NCI-H774 (cell line): ENCODE measurements around the gene POLR1C.
"Not testable (repeated sequence)": the region's sequence is repeated elsewhere in the genome, so short reads cannot be mapped to it uniquely, and the experiment has no call there.

Source experiments
- DNase-seq: peaks from one replicate; lab custom pipeline; 2025; lab: John Stamatoyannopoulos, UW

The POLR1C gene

DNA sequence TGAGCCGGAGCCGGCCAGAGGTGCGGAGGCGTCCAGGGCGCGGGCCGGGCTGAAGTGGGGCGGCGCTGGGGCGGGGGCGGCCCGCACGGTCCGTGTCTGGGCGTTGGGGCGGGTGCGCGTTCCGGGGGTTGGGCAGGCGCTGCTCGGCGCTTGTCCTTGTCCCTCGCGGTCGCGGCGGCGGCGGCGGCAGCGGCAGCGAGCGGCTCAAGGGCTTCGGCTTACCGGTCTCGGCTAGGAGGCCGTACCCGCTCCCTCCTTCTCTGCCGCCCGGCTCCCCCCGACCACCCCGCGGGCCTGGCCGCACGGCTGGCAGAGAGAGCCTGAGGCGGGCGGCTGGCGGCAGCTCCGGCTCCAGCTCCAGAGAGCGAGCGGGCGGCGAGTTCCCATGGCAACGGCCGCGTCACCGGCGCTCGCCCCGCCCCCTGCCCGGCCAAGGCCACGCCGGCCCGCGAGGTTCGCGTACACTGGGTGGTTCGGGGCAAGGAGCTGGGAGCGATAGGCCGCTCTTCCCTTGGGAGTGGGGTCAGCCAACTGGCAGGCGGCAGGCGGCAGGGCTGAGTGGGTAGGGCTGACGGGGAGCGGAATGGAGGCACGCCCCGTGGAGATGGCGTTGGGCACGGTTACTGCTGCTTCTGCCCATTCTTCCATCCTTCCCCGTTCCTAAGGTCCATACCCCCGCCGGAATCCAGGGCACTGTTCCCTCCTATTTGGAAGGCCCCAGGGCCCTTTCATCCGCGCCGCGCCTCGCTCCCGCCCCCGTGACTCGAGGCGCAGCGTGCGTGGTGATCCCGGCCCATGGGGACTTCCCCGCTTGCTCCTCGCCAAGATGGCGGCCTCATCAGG, 6.7 kb upstream of the POLR1C start, which contains the start of gene LRRC73:
TSS of gene LRRC73 (minus strand) at position 363 of the 843 bp plus-strand sequence. CDS start 561 bp downstream, outside the sequence.
- DNase-seq = peak; percentile 57

DNA sequence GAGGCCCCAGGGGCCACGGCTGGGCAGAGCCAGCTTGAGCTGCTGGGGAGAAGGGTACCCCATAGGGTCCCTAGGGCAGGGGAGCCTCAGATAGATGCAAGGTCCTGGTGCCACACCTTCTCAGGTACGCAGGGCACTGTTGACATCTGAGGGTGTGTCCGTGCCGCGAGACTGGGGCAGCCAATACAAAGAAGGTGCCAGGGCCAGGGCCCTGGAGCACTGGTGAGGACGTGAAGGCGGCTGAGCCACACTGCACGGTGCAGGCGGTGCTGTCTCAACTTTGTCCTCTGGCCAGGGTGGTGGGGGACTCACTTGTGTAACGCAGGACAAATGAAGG, 6.1 kb upstream of the POLR1C start:
- peak; percentile 13 for DNase-seq

DNA sequence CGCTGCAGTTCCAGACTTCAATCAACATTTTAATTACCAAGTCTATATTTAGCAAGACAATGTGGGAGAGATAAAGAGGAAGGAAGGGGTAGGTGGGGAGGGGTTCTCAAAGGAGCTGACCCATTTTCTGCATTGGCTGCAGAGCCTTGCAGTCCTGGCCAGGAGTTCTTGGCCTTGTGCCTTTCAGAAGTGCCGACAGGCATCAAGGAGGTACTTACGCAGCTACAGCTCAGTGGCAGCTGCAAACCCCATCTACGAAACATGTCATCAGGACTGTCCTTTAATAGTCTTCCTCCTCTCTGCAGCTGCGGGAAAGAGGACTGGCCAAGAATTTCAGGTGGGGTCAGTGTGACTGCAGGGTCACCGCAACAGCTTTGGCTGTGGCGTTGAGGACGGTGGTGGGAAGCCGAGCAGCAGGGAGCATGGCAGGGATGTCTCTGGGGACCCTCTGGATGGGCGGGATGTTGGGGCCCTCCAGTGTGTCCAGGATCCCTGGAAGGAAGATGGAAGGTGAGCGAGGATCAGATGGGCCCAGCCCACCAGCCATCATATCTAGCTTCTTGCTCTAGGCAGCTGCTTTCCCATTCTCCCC, 5.0 kb upstream of the POLR1C start:
- DNase-seq = no peak

DNA sequence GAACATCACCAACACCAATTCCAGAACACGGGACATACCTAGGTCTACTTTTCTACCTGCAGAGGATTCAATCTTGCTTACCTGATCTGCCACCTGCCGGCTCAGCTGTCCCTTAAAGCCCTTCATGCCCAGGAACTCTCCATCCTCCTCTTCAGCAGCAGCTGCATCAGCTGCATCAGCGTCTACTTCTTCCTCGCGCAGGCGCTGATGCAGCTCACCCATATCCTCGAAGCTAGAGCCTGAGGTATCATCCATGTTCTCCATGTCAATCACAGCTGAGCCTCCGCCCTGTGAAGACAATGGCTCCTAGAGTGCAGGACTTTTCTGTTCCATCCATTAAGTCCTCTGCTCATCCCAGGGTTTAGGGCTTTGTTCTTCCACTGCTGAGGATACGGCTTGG, 1.1 kb upstream of the POLR1C start:
- no peak for DNase-seq

DNA sequence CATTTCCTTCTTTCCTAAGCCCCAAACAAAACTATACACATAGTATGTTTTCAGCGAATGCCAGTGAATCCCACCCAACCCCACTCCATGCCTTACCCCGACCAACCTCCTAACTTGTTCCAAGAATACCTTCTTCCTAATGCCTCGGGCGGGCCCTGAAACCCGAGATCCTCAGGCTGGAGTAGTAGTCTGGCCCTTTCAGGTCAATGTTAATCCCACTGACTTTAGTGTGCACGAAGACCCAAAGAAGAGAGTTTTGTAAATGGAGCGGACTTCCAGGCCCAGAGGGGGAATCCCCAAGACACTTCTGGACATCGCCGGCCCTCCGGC, 557 bp upstream of the POLR1C start:
- no peak for DNase-seq

DNA sequence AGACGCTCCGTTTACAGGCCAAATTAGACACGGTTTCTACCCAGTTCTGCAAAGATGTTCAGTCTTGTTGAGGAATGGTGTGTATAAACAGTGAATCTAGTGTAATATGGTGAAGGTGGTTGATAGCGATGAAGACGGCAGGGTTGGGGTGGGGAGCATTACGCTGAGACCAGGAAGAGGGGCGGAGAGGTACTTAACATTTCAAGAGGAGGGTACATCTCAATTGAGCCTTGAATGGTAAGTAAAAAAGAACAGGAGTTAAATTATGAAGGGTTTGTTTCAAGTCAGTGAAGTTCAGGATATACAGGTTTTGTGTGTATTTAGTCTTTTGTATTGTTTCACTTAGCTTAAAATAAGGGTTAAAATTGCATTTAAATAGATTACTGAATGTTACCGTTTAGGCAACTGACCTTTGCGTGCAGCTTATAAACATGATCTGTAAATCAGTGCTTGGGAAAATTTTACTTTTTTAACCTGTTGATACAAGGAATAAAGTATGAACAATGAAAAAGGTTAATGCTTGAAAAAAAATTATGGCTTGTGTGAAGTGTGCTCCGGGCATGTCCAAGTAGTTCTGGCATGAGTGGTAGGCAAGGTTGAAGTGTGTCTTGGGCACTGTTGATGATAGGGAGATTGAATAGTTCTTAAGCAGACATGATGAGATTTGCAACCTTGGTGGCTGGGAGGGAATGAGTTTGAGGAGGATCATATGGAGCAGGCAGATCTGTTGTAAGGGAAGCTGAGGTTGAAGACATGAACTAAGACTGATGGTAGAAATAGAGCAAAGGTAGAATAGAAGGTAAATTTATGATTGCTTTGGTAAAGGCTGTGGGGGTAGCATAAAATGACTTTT, 842 bp downstream of the POLR1C start:
- DNase-seq = no peak

DNA sequence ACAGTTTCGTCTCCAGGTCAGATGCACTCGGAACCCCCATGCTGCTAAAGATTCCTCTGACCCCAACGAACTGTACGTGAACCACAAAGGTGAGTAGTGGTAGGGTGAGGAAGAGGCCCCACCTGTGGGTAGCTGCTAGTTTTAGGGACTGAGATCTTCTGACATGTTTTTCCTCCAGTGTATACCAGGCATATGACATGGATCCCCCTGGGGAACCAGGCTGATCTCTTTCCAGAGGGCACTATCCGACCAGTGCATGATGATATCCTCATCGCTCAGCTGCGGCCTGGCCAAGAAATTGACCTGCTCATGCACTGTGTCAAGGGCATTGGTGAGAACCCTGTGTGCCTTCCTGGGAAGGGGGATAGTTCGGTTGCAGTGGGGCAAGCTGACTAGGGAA, 3.2 kb downstream of the POLR1C start:
- no peak for DNase-seq

DNA sequence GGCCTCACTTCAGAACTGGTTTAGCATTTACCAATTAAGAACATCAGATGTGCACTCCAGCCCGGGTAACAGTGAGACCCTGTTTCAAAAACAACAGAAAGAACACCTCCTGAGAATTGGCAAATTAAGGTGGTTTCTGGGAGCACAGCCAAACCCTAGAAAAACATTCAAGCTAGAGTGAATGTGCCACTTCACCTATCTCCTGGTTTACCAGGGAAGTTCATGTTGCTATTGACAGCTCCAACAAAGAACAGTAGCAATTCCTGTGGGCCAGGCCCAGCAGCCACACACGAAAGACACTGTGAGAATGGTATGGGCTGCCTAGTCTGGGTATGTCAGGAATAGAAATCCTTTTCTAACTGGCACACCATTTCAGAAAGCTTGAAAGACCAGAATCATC, 4.9 kb downstream of the POLR1C start:
- no peak for DNase-seq

DNA sequence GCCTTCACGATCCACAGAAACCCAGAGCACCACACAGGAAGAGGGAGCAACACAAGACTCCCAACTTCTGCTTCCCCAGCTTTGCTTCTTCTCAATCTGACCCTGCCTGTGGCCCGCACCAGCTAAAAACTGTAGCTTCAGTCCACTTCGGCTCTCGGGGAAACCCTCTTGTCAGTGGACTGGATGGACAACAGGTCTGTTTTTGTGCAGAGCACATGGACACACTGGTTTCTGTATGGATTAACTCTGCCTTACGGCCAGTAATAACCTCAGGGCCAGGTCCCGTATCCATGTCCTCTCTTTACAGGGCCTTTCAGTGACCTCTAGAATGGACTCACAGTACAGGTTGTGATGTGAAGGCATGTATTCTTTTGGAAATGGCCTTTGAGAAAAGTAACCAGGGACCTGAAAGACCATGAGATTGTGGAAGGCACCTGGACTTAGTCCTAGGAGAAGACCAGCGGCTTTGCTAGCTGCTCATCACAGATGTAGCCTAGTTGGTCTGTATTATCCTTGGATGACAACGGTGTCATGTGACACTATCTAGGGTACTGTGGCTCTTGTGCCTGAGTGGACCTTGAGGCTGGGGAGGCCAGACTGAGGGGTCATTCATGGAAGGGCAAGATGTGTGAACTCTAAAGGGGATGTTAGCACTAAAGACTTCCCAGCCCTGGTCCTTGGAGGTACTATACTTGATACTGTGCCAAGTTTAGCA, 5.8 kb downstream of the POLR1C start:
- no peak for DNase-seq

DNA sequence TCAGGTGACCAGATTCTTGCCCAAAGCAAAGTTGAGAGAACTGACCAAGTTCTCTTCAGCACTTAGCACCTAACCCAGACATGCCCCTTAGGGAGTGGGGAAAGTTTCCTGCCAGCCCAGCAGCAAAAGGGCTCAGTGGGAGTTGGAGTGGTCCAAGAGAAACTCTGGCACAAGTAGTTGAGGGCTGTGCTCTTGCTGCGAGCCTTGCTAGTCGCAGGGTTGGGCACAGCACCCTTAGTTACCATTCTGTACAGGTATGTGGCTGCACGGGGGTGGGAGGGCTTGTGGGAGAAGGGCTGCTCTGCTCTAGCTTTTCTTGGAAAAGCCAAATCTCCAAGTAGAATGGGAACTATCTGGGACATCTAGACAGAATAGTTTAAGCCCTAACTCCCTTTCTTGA, 6.4 kb downstream of the POLR1C start:
- no peak for DNase-seq

DNA sequence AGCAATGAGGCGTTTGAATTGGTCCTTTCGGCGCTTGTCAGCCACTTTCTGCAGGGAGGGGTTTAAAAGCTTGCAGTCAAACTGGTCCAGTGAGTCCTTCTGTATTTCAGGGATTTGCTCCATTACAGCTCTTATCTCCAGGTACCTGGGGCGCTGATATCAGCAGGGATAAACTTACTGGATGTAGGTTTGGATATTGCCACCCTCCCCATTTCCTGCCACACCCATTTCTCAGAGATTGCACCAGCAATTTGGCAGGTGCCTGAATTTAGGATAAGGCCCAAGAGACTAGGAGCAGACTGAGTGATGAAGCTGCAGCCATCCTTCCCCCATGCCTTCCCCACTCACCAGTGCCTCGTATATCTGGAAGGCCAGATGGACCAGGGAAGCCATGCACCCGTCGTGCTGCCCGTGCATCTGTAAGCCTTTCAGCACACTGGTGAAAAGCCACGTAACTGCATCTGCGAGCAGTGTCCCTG, 7.6 kb downstream of the POLR1C start:
- DNase-seq = no peak

DNA sequence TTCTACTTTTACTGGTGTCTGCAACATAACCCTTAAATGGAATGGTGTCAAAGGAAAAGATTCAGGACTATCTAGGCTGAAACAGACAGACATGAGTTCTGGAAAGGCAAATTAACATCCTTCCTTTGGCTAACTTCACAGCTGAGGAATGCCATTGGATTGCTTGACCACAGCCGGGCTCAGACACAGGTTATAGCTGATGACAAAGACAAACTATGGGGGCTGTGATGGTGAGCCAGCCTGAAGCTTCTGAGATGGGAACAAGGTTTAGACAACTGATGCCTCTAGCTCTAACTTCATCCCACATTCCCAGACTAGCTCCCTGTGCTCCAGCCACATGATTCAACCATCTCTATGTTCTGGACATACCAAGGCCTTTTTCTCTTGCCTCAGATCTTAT, 15.3 kb downstream of the POLR1C start:
- no peak for DNase-seq

DNA sequence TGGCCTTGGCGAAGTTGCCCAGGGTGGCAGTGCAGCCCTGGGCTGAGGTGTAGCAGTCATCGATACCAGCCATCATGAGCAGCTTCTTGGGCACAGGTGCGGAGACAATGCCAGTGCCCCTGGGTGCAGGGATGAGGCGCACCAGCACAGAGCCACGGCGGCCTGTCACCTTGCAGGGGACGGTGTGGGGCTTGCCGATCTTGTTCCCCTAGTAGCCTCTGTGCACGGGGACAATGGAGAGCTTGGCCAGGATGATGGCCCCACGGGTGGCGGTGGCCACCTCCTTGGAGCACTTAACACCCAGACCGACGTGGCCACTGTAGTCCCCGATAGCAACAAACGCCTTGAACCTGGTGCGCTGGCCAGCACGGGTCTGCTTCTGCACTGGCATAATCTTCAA, 22.1 kb downstream of the POLR1C start:
- not testable (repeated sequence) for DNase-seq

DNA sequence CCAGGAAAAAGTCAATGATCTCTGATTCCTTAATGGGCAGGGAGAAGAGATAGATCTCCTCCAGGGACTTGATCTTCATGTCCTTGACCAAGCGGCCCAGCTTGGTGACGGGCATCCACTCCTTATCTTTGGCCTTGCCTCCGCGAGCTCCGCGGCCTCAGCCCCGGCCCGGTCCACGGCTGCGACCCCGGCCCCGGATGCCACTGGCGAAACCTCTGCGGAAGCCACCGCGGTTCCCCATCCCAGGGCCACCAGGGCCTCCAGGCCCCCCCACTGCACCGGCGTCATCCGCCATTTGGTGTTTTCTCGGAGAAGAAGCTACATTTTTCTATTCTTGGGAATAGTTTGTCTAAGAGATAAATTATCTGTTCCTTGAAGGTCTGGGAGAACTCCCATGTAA, 22.5 kb downstream of the POLR1C start:
- DNase-seq = not testable (repeated sequence)

DNA sequence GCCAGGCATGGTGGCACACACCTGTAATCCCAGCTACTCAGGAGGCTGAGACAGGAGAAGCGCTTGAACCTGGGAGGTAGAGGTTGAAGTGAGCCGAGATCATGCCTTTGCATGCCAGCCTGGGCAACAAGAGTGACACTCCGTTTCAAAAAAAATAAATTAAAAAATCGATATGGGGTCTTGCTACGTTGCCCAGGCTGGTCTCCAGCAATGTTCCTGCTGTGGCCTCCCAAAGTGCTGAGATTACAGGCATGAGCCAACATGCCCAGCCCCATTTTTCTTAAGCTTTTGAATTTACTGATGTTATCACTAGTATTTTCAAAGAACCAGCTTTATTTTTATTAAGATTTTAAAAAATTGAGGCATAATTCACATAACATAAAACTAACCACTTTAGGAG, 23.6 kb downstream of the POLR1C start:
- DNase-seq = no peak

DNA sequence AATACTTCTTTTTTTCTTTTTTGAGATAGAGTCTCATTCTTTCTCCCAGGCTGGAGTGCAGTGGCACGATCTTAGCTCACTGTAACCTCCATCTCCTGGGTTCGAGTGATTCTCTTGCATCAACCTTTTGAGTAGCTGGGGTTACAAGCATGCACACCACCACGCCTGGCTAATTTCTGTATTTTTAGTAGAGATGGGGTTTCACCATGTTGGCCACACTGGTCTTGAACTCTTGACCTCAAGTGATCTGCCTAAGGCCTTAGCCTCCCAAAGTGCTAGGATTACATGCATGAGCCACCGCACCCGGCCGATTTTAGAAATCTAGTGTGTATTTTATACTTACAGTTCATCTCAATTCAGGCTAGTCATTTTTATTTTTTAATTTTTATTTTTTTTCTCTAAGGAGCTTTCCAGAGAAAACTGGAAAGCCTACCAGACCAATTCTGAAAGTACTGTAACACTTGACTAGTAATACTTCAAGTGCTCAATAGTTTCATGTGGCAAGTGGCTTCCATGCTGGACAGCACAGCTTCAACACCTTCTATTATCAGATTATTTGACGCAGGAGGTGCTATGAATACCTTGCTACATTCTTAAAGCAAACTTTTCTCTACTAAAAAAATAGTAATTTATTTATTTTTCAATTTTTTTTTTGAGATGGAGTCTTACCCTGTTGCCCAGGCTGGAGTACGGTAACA, 25.0 kb downstream of the POLR1C start:
- DNase-seq = no peak

DNA sequence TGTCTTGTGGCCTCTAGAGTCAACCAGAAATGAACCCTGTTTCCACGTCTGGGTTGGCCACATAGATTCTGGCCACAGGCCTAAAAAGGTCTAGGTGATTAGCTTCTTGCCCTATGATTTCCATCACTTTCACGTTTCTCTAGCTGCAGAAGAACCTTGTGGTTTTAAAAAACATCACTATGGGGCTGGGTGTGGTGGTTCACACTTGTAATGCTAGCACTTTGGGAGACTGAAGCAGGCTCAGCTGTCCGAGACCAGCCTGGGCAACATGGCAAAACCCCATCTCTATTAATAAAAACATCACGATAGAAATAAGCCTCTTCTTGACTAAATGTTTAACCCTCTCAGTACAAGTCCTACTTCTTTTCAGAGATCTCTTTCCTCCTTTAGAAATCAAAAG, 27.6 kb downstream of the POLR1C start:
- DNase-seq = no peak

DNA sequence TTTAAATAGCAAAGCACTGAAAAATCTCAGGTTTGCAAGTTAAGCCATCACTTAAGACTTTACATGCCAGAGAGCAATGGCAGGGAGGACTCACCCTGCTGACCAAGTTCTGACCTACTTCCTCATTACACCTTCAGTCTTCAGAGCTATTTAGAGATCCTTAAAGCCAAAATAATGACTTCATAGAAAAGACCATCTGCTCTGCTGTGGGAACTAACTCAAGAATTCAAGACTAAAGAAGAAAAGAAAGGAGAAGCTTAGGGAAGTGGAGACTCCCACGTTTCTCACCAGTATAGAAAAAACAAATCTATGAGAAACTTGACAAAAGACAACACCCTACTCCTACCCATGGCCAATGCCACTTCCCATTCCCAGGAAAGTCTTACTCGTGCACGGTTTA, 30.3 kb downstream of the POLR1C start:
- DNase-seq = no peak

DNA sequence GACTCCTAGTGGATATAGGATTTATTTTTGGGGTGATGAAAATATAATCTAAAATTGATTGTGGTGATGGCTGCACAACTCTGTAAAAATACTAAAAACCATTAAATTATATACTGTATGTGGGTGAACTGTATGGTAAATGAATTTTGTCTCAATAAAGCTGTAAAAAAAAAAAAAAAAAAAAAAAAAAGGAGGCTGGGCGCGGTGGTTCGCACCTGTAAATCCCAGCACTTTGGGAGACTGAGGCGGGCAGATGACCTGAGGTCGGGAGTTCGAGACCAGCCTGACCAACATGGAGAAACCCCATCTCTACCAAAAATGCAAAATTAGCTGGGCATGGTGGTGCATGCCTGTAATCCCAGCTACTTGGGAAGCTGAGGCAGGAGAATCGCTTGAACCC, 40.7 kb downstream of the POLR1C start:
- not testable (repeated sequence) for DNase-seq

DNA sequence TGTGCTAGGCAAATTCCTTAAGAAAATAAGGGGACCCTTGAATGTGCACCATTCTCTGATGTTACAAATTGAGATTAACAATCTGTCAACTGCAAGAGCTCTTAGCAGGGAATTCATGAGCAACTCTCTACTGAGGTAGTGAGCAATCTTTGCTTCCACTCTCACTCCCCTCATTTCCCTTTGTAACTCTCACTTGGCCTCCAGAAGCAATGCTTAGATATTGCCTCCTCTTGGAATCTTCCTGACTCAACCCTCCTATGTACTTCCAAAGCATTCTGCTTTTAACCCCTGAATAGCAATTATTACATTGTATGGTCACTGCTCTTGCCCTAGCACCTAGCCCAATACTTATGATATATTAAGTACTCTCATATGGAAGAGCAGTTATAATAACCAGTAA, 42.4 kb downstream of the POLR1C start:
- no peak for DNase-seq

DNA sequence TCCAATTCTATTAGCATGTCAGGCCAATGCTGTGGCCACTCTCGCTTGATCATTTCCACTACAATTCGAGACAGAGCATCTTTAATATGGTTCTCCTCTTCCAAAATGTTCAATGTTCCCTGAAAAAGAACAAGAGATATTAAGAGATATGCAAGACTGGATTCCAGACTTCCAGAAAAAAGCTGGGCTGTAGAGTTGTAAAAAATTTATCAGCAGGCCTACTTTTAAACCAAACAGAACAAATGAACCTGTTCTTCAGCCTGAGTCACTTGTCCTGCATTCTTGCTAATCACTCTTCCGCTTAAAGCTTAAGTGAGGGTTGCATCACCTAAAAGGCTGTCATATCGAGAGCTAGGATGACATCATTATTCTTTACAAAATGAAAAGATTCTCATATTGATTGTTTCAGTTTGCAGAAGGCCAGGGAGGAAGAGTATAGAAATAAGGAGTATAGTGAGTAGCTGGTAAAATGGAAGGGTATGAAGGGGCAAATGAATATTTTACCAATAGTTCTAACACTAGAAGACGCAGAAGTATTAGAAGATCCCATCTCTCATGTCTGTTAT, 54.1 kb downstream of the POLR1C start:
- DNase-seq = no peak
